K562 (cell line): ENCODE measurements around the gene RMND5B. TPM values are rescaled to one million over a fixed set of nuclear protein-coding genes. Genes with fewer than 3 reads are reported as not detected.

ENCODE experiments used
- ATAC-seq: fragments of 200-7000 bp; cut with Tn5 transposase; 3 replicates; pipeline ENCODE4 v1.9.1; 2020; ENCODE audit warnings: moderate library complexity
- BruUV-seq: library from RNA; stranded (reverse); fragments of 400-500 nt; replicated peaks from 2 replicates; lab custom pipeline; 2021; lab: Mats Ljungman, UMichigan
- CTCF ChIA-PET: fragments of 300-600 bp; formaldehyde crosslinking; extraction: SDS; loops from one replicate; lab custom pipeline; 2021; ENCODE audit warnings: low intra/inter-chr PET ratio; lab: Yijun Ruan, JAX
- POLR2A ChIA-PET: fragments of 300-600, 350-650 bp; sonication (Branson Sonifier 250); formaldehyde crosslinking; extraction: SDS; loops from one replicate; lab custom pipeline; 2021; ENCODE audit warnings: antibody characterized with exemption, inconsistent platforms; lab: Yijun Ruan, JAX
- DNase-seq, 4 experiments: peaks; one replicate each; pipeline versions ENCODE4 v3.0.0 to v3.0.0-alpha.2; 2011 to 2018; ENCODE audit warnings: low spot score in 3 of 4, mixed read lengths in 3 of 4; ENCODE audit errors: extremely low read depth in 1 of 4
- FAIRE-seq: peaks from 2 replicates; lab custom pipeline; 2011; peaks lifted over from hg19 to GRCh38; lab: Jason Lieb, UNC
- H2AFZ ChIP-seq: 2 replicates; pipeline ENCODE4 v1.6.0; 2011; ENCODE audit warnings: low read depth, low read length, control low read depth, inconsistent platforms
- H3K27ac ChIP-seq: fragments of 200-600 bp; 3 replicates; pipeline ENCODE4 v1.8.0; 2011; ENCODE audit warnings: low read depth, mild to moderate bottlenecking, control low read depth, inconsistent platforms, low read length, moderate library complexity, mixed read lengths; ENCODE audit errors: extremely low read depth
- H3K27me3 ChIP-seq, 2 experiments: fragments of 300-600 bp in 1 of 2; 2 replicates in 1 of 2; 3 replicates in 1 of 2; pipeline versions ENCODE4 v1.6.0 to v1.8.0; 2011; ENCODE audit warnings: inconsistent platforms in 2 of 2, low read length in 2 of 2, mild to moderate bottlenecking in 1 of 2, mixed read lengths in 1 of 2, moderate library complexity in 1 of 2; ENCODE audit not compliant: control insufficient read depth in 2 of 2, insufficient read depth in 2 of 2
- H3K36me3 ChIP-seq: fragments of 300-600 bp; 3 replicates; pipeline ENCODE4 v1.8.0; 2011; ENCODE audit warnings: mild to moderate bottlenecking, low read length, inconsistent platforms; ENCODE audit not compliant: control insufficient read depth, insufficient read depth
- H3K4me1 ChIP-seq, 2 experiments: fragments of 200-600 bp in 1 of 2; replicated peaks in 1 of 2; 2 replicates in 1 of 2; 3 replicates in 1 of 2; pipeline versions ENCODE4 v1.5.1 to v1.8.0; 2011; ENCODE audit warnings: inconsistent platforms in 2 of 2, low read length in 2 of 2, mild to moderate bottlenecking in 1 of 2, mixed read lengths in 1 of 2, moderate library complexity in 1 of 2; ENCODE audit not compliant: control insufficient read depth in 2 of 2, insufficient read depth in 2 of 2
- H3K4me2 ChIP-seq: 2 replicates; pipeline ENCODE4 v1.6.1; 2011; ENCODE audit warnings: low read length, control low read depth, inconsistent platforms, mixed read lengths; ENCODE audit not compliant: insufficient read depth
- H3K4me3 ChIP-seq: fragments of 200-600 bp; sonication (generic), shearing (Covaris generic); 2 replicates; pipeline ENCODE4 v1.5.1; 2016; ENCODE audit warnings: control low read depth, inconsistent platforms
- H3K79me2 ChIP-seq: fragments of 200-600 bp; 3 replicates; pipeline ENCODE4 v1.8.0; 2011; ENCODE audit warnings: low read length, inconsistent platforms; ENCODE audit not compliant: control insufficient read depth, insufficient read depth
- H3K9ac ChIP-seq, 2 experiments: 2 replicates each; pipeline versions ENCODE4 v1.6.0 to v1.6.1; 2011; ENCODE audit warnings: low read depth in 2 of 2, low read length in 2 of 2, control low read depth in 1 of 2, inconsistent platforms in 1 of 2, mild to moderate bottlenecking in 1 of 2, mixed read lengths in 1 of 2; ENCODE audit not compliant: insufficient read depth in 1 of 2
- H3K9me1 ChIP-seq: one replicate; pipeline ENCODE4 v1.6.0; 2011; ENCODE audit warnings: inconsistent platforms, mild to moderate bottlenecking, low read length, moderate library complexity; ENCODE audit not compliant: control insufficient read depth, insufficient read depth
- H3K9me3 ChIP-seq: replicated peaks from 2 replicates; pipeline ENCODE4 v1.5.1; 2011; ENCODE audit warnings: low read depth, low read length, inconsistent platforms; ENCODE audit not compliant: control insufficient read depth, insufficient read depth
- H4K20me1 ChIP-seq: replicated peaks from 2 replicates; pipeline ENCODE4 v1.6.1; 2011; ENCODE audit warnings: low read length, inconsistent platforms, mixed read lengths; ENCODE audit not compliant: control insufficient read depth, insufficient read depth
- CBFA2T2 ChIP-seq: fragments of 450-650 bp; conservative IDR thresholded peaks from 2 replicates; pipeline ENCODE4 v1.6.1; 2017; ENCODE audit warnings: mild to moderate bottlenecking
- CREM ChIP-seq: IDR thresholded peaks from 2 replicates; pipeline ENCODE4 v1.6.1; 2014; ENCODE audit warnings: antibody characterized with exemption, low read depth
- CTBP1 ChIP-seq: fragments of 450-650 bp; IDR thresholded peaks from 2 replicates; pipeline ENCODE4 v1.6.1; 2016; ENCODE audit warnings: borderline replicate concordance
- EP300 ChIP-seq: IDR thresholded peaks from 2 replicates; pipeline ENCODE4 v1.6.1; 2012; ENCODE audit warnings: low read length, improper control_type of control experiment
- FIP1L1 ChIP-seq: fragments of 200-400 bp; formaldehyde crosslinking; IDR thresholded peaks from 2 replicates; pipeline ENCODE4 v1.6.1; 2018; ENCODE audit warnings: mild to moderate bottlenecking, low read depth, low read length; ENCODE audit not compliant: poor library complexity, severe bottlenecking
- HNRNPH1 ChIP-seq: fragments of 200-400 bp; formaldehyde crosslinking; optimal IDR thresholded peaks from 2 replicates; pipeline ENCODE3; 2017; ENCODE audit warnings: low read depth, mild to moderate bottlenecking, low read length, moderate library complexity
- KDM5B ChIP-seq: fragments of 200-600 bp; sonication (generic); IDR thresholded peaks from 2 replicates; pipeline ENCODE4 v1.6.1; 2012; ENCODE audit warnings: low read depth, mild to moderate bottlenecking, moderate library complexity, low read length, control low read depth, inconsistent platforms; ENCODE audit not compliant: insufficient replicate concordance
- LEF1 ChIP-seq: fragments of 450-650 bp; IDR thresholded peaks from 2 replicates; pipeline ENCODE4 v1.6.1; 2016; ENCODE audit warnings: mild to moderate bottlenecking
- NFE2 ChIP-seq: IDR thresholded peaks from 2 replicates; pipeline ENCODE4 v1.6.1; 2014; ENCODE audit warnings: antibody characterized with exemption, low read depth
- RCOR1 ChIP-seq, 2 experiments: IDR thresholded peaks; 2 replicates each; pipeline ENCODE4 v1.6.1; 2012; ENCODE audit warnings: low read depth in 2 of 2, low read length in 2 of 2, borderline replicate concordance in 1 of 2, improper control_type of control experiment in 1 of 2
- RFX5 ChIP-seq: IDR thresholded peaks from 2 replicates; pipeline ENCODE4 v1.6.1; 2011; ENCODE audit warnings: low read depth, mild to moderate bottlenecking, improper control_type of control experiment, low read length
- SMARCE1 ChIP-seq: fragments of 450-650 bp; IDR thresholded peaks from 2 replicates; pipeline ENCODE4 v1.7.1; 2016; ENCODE audit warnings: mild to moderate bottlenecking
- SOX6 ChIP-seq: fragments of 450-650 bp; IDR thresholded peaks from 2 replicates; pipeline ENCODE4 v1.6.1; 2014; ENCODE audit warnings: mild to moderate bottlenecking
- ZNF124 ChIP-seq: sonication (generic); formaldehyde crosslinking; IDR thresholded peaks from 2 replicates; pipeline ENCODE4 v1.8.1; 2022; ENCODE audit warnings: missing genetic modification reagents
- WGBS: fragments of 100-300 bp; shearing (Covaris generic); methylation state at CpG from one replicate; pipeline ENCODE4 v1.1.6; 2016; ENCODE audit warnings: low coverage, mixed read lengths; ENCODE audit not compliant: insufficient coverage; ENCODE audit errors: missing lambda C conversion rate; 5-methylcytosine and 5-hydroxymethylcytosine counted together
- in situ Hi-C: fragments of 300-500 bp; cut with MboI; formaldehyde crosslinking; loops from 4 replicates; pipeline ENCODE4 v1.15.0; 2018; ENCODE audit warnings: inconsistent platforms, mixed read lengths
- intact Hi-C: fragments of 100-400 bp; cut with micrococcal nuclease; formaldehyde crosslinking; loops from 2 replicates; pipeline ENCODE4 v1.14.2; 2022
- polyA plus RNA-seq, 8 experiments: library from polyadenylated mRNA; depleted of rRNA in 4 of 8; stranded (reverse) in 5 of 8; unstranded in 3 of 8; fragments of >200 nt; fragmentation: Nextera tagmentation in 2 of 8; fragmentation: Illumina TruSeq in 1 of 8; extraction: Ambion mirVana in 2 of 8; extraction: Trizol in 1 of 8; gene quantifications; 2 replicates each; pipeline versions ENCODE4 v1.2.1 to v1.2.3, GENCODE V29; 2011 to 2014; ENCODE audit warnings: inconsistent platforms in 1 of 8, missing spikeins in 1 of 8
- total RNA-seq, 7 experiments: library from RNA; depleted of rRNA in 6 of 7; stranded (reverse); fragments of >200 nt in 6 of 7; fragmentation: Illumina TruSeq in 2 of 7; extraction: Trizol in 2 of 7; gene quantifications; 2 replicates each; pipeline versions ENCODE4 v1.2.1 to v1.2.3, GENCODE V29; 2011 to 2021; ENCODE audit warnings: low replicate concordance in 1 of 7
- TF ChIP-seq, protein P1 (sequence below), 2 experiments: fragments of 450-650 bp; formaldehyde crosslinking in 1 of 2; IDR thresholded peaks; 2 replicates each; pipeline versions ENCODE4 v1.4.0 to v1.6.1; 2014 to 2020; ENCODE audit warnings: mild to moderate bottlenecking in 2 of 2, borderline replicate concordance in 1 of 2, low read depth in 1 of 2

The RMND5B gene
- total and polyA plus RNA-seq, 9 of the 15 experiments (the other 6 are each of a cell fraction or from before 2014, with no cell fraction given) = 2.6 to 57.0 (median 28.3) TPM

GRCh38 chr5:178126556-178126955 lies 4.3 kb upstream of the RMND5B start:
- Histone ChIP-seq H3K27ac (peak overlapping the region; percentile 88), H2AFZ (0 out of 2 replicates have a peak overlapping the region, but pooled peaks have one; percentile 33), H3K36me3 (peaks cover 18% of the 10 kb centered on the region; the same call in 2 of the 3 replicates), H3K4me3 (no peak overlapping the region), H3K79me2 (peaks cover 15% of the 10 kb centered on the region), H3K9ac (peak overlapping the region in 1 of 2 experiments; percentile 60; a peak in 3 of 4 replicates), H3K4me1 (peaks cover 28 to 77% of the 10 kb centered on the region in 2 experiments), H3K9me3 (no peaks in the 10 kb centered on the region), H3K4me2 (peak overlapping the region; percentile 71), H3K27me3 (no peaks in the 10 kb centered on the region), H3K9me1 (no peaks in the 10 kb centered on the region), H4K20me1 (peaks cover 1% of the 10 kb centered on the region; the same call in 1 of the 2 replicates)
- FAIRE-seq (no peak), ATAC-seq (no peak), DNase-seq (peak in 2 of 4 experiments; percentile 50 to 77)
- POLR2A ChIA-PET = interaction anchor here (0.9 kb wide), 1 partner anchor 13 kb away, joined by 4 read pairs; the partner anchor contains the start of gene N4BP3
- BruUV-seq = no TSS peak
- 8% methylated on average over 3 of the region's 3 CpGs for WGBS
- in situ Hi-C loops (no loop called here), intact Hi-C loops (no loop called here)
- CTCF ChIA-PET = no interaction called here
- TF ChIP-seq RFX5 (no peak), FIP1L1 (no peak), KDM5B (no peak), EP300 (peak; percentile 68; the same call in 1 of the 2 replicates), CTBP1 (peak; percentile 71; the same call in 1 of the 2 replicates), LEF1 (0 out of 2 replicates have a peak, but pooled peaks have one; percentile 43), HNRNPH1 (no peak), CREM (peak; percentile 45; the same call in 1 of the 2 replicates), CBFA2T2 (no peak; the same call in 1 of the 2 replicates), SOX6 (peak; percentile 94), NFE2 (peak; percentile 47; the same call in 1 of the 2 replicates), RCOR1 (IDR thresholded peaks at IDR 0.05; ENCODE audit: borderline replicate concordance in 1 of 2, low read depth in 2 of 2, low read length in 2 of 2) (peak in 1 of 2 experiments; percentile 72; a peak in 1 of 4 replicates), ZNF124 (no peak), SMARCE1 (peak; percentile 52; the same call in 1 of the 2 replicates)
- TF ChIP-seq, protein P1, sequence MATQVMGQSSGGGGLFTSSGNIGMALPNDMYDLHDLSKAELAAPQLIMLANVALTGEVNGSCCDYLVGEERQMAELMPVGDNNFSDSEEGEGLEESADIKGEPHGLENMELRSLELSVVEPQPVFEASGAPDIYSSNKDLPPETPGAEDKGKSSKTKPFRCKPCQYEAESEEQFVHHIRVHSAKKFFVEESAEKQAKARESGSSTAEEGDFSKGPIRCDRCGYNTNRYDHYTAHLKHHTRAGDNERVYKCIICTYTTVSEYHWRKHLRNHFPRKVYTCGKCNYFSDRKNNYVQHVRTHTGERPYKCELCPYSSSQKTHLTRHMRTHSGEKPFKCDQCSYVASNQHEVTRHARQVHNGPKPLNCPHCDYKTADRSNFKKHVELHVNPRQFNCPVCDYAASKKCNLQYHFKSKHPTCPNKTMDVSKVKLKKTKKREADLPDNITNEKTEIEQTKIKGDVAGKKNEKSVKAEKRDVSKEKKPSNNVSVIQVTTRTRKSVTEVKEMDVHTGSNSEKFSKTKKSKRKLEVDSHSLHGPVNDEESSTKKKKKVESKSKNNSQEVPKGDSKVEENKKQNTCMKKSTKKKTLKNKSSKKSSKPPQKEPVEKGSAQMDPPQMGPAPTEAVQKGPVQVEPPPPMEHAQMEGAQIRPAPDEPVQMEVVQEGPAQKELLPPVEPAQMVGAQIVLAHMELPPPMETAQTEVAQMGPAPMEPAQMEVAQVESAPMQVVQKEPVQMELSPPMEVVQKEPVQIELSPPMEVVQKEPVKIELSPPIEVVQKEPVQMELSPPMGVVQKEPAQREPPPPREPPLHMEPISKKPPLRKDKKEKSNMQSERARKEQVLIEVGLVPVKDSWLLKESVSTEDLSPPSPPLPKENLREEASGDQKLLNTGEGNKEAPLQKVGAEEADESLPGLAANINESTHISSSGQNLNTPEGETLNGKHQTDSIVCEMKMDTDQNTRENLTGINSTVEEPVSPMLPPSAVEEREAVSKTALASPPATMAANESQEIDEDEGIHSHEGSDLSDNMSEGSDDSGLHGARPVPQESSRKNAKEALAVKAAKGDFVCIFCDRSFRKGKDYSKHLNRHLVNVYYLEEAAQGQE (IDR thresholded peaks at IDR 0.05; ENCODE audit: borderline replicate concordance) = 0 out of 2 replicates have a peak, but pooled peaks have one; percentile 5
- TF ChIP-seq, protein P1 (CRISPR knock-in tag; IDR thresholded peaks at IDR 0.05; ENCODE audit: low read depth) = no peak
